HG03565 (cell line): Measurements from ENCODE around the gene GYS1.
"Not testable (repeated sequence)": the region's sequence is repeated elsewhere in the genome, so short reads cannot be mapped to it uniquely, and the experiment has no call there.

Experiments used
- ATAC-seq: cut with Tn5 transposase; IDR thresholded peaks from one replicate; pipeline ENCODE4 v1.9.1; 2021; ENCODE audit warnings: mild to moderate bottlenecking, moderate library complexity; ENCODE audit not compliant: unreplicated experiment

GYS1 gene

GRCh38 chr19:49018388-49019241 lies 25.5 kb upstream of the GYS1 start:
- ATAC-seq = not testable (repeated sequence)

GRCh38 chr19:49017666-49018351 lies 24.7 kb upstream of the GYS1 start:
- no peak for ATAC-seq

- no peak for ATAC-seq
These were observed 24.0 kb upstream of the GYS1 start, which contains the start of gene LHB for GRCh38 chr19:49017041-49017665. TSS of gene LHB (minus strand) at chr19:49017091. CDS start at chr19:49017081, 10 bp downstream.

- ATAC-seq = no peak
These were observed 23.1 kb upstream of the GYS1 start for GRCh38 chr19:49016067-49016839.

GRCh38 chr19:49014870-49015255 lies 21.8 kb upstream of the GYS1 start:
- ATAC-seq = no peak

GRCh38 chr19:49014123-49014869 lies 21.2 kb upstream of the GYS1 start:
- no peak for ATAC-seq

GRCh38 chr19:49011194-49011593 lies 18.1 kb upstream of the GYS1 start:
- no peak for ATAC-seq

GRCh38 chr19:49010453-49010852 lies 17.3 kb upstream of the GYS1 start:
- no peak for ATAC-seq

GRCh38 chr19:49009828-49010227 lies 16.7 kb upstream of the GYS1 start:
- no peak for ATAC-seq

GRCh38 chr19:49006905-49007304 lies 13.8 kb upstream of the GYS1 start:
- ATAC-seq = no peak

- no peak for ATAC-seq
These were observed 12.0 kb upstream of the GYS1 start for GRCh38 chr19:49004964-49005614.

GRCh38 chr19:49004133-49004532 lies 11.0 kb upstream of the GYS1 start:
- no peak for ATAC-seq

- no peak for ATAC-seq
These were observed 6.6 kb upstream of the GYS1 start for GRCh38 chr19:48999481-49000325.

- ATAC-seq = no peak
These were observed 4.9 kb upstream of the GYS1 start for GRCh38 chr19:48997972-48998371.

GRCh38 chr19:48994035-48994386 lies 902 bp upstream of the GYS1 start:
- ATAC-seq = no peak

- no peak for ATAC-seq
These were observed 431 bp downstream of the GYS1 start for GRCh38 chr19:48992581-48993174.

GRCh38 chr19:48991873-48992580 lies 1.1 kb downstream of the GYS1 start:
- no peak for ATAC-seq
